Mesodermal cell (in vitro differentiated cells): ENCODE measurements around the gene ADAMTS14.

Experiments
- H3K27ac ChIP-seq: 2 replicates; pipeline ENCODE4 v1.7.0; 2013; ENCODE audit warnings: mild to moderate bottlenecking, low read depth, low read length, moderate library complexity; ENCODE audit not compliant: severe bottlenecking
- H3K36me3 ChIP-seq: 2 replicates; pipeline ENCODE4 v1.7.1; 2013; ENCODE audit warnings: mild to moderate bottlenecking, low read length, moderate library complexity; ENCODE audit not compliant: control insufficient read depth, insufficient read depth
- H3K4me1 ChIP-seq: one replicate; pipeline ENCODE4 v1.7.1; 2013; ENCODE audit warnings: mild to moderate bottlenecking, low read length; ENCODE audit not compliant: insufficient read depth, control insufficient read depth, poor library complexity, severe bottlenecking
- H3K4me3 ChIP-seq: 2 replicates; pipeline ENCODE4 v1.7.0; 2013; ENCODE audit warnings: low read length, control low read depth, mild to moderate bottlenecking; ENCODE audit not compliant: insufficient read depth, poor library complexity, severe bottlenecking; ENCODE audit errors: extremely low read depth
- H3K9me3 ChIP-seq: 2 replicates; pipeline ENCODE4 v1.7.1; 2013; ENCODE audit warnings: mild to moderate bottlenecking, low read length, moderate library complexity; ENCODE audit not compliant: control insufficient read depth
- WGBS, 2 experiments: methylation state at CpG; one replicate each; pipeline ENCODE4 v1.1.5; 2013; ENCODE audit warnings: missing lambda C conversion rate in 2 of 2; ENCODE audit not compliant: insufficient coverage in 2 of 2; 5-methylcytosine and 5-hydroxymethylcytosine counted together

The ADAMTS14 gene

GRCh38 chr10:70774810-70775678, 102.7 kb downstream of the ADAMTS14 start:
- 82 to 88% methylated on average over 10 to 13 of the region's 14 CpGs for WGBS, 2 experiments

DNA sequence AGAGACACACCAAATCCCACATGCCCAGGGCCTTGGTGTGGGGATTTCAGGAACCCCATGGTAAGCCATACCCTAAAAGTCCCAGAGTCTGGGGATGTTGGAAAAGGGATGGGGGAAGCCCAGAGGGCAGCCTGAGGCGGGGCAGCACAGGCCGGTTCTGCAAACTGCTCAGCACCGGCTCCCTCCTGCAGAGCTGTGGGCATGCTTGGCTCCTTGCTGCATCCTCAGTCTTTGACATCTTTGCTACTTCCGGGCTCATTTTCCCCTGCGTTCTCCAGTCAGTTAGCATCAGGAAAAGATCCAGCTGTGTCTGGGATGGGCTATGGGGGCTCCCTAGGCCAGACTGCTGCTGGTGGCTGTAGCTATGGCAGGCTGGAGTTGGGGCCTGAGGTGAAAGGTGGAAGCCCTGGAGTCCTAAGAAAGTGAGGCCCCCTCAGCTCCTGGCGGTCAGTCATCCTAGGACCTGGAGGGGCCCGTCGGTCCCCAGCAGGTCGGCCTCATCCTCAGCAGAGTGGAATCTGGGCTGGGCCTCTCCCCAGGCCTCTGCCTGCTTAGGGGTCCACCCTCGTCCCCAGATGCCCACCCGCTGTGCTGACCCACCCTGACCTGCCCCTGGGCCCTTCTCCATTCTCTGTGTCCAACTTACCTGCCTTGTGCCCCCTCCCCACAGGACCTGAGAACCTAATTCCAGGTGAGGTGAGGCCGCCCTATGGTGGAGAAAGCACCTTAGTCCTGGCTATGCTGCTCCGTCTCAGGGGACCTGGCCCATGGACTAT, 103.6 kb downstream of the ADAMTS14 start:
- Histone ChIP-seq H3K4me1 (no peaks in the 10 kb centered on the region), H3K9me3 (no peaks in the 10 kb centered on the region), H3K4me3 (no peak overlapping the region), H3K36me3 (no peaks in the 10 kb centered on the region), H3K27ac (no peak overlapping the region)
- 90 to 94% methylated on average over 13 of the region's 13 CpGs for WGBS, 2 experiments

More at GRCh38 chr10:70774810-70775678, 102.7 kb downstream of the ADAMTS14 start:
- Histone ChIP-seq H3K36me3 (no peaks in the 10 kb centered on the region), H3K4me3 (no peak overlapping the region), H3K27ac (no peak overlapping the region), H3K4me1 (no peaks in the 10 kb centered on the region), H3K9me3 (no peaks in the 10 kb centered on the region)

DNA sequence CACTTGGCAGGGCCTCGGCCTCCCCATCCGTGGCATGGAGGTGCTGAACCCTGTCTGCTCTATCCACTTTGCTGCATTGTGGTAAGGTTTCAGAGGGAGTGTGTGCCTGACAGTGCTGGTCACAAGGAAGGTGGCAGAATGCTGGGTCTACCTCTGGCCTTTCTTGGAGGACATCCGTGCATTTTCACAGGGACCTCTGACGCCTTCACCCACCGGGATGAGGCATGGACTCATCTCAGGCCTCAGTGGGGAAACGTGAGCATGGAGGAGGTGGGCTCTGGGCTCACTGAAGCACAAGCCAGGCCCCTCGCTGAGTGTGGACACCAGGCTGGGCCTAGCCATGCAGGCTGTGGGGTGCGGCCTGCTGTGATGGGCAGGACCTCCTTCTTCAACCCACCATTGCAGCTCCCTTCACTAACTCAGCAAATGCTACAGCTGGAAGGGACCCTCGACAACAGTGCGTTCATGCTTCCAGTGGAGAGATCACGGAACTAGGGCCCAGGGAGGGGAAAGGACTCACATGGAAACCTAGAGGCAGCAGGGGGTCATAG, 104.2 kb downstream of the ADAMTS14 start:
- Histone ChIP-seq H3K9me3 (no peaks in the 10 kb centered on the region), H3K36me3 (no peaks in the 10 kb centered on the region), H3K27ac (no peak overlapping the region), H3K4me1 (no peaks in the 10 kb centered on the region), H3K4me3 (no peak overlapping the region)
- WGBS, 2 experiments = 73 to 87% methylated on average over 9 to 10 of the region's 11 CpGs

GRCh38 chr10:70777063-70777875, 105.0 kb downstream of the ADAMTS14 start:
- Histone ChIP-seq H3K27ac (no peak overlapping the region), H3K36me3 (no peaks in the 10 kb centered on the region), H3K4me3 (no peak overlapping the region), H3K4me1 (no peaks in the 10 kb centered on the region), H3K9me3 (no peaks in the 10 kb centered on the region)
- WGBS, 2 experiments = 91 to 94% methylated on average over 11 to 15 of the region's 18 CpGs

DNA sequence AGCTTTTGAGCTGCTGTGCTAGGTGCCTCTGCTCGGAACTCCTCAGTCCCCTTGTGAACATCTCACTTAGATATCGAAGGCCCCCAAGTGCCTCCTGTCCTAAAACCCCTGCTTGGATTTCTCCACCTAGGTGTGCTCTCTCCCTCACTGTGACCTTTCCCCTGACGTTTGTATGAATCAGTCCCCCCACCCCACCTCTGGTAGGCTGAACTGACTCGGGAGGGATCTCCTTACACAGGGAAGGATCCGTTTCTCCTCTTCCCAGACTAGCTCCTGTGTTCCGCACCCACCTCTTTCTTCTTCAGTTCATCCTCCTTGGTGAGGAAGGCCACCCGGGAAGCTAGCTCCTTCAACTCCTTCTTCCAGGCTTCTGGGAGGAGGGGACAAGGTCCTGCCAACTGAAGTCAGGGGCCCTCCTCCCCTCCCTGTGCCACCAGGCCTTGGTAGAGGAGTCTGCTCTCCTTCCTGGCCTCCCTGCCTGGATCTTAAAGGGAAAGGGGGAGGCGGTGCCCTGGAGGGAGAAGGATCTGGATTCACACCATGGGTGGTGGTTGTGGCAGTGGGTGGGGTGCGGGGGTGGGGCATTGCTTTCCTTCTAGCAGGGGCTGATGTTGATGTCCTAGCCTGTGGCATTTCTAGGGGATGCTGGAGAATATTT, 106.1 kb downstream of the ADAMTS14 start:
- 60 to 72% methylated on average over 4 to 5 of the region's 9 CpGs for WGBS, 2 experiments
- H3K36me3 ChIP-seq = no peaks in the 10 kb centered on the region
- H3K9me3 ChIP-seq = no peaks in the 10 kb centered on the region
- no peak overlapping the region for H3K27ac ChIP-seq
- H3K4me1 ChIP-seq = no peaks in the 10 kb centered on the region
- no peak overlapping the region for H3K4me3 ChIP-seq

GRCh38 chr10:70779088-70779487, 106.8 kb downstream of the ADAMTS14 start:
- no peak overlapping the region for H3K4me3 ChIP-seq
- WGBS, 2 experiments = 93 to 94% methylated on average over 2 of the region's 2 CpGs
- H3K27ac ChIP-seq = no peak overlapping the region
- H3K9me3 ChIP-seq = no peaks in the 10 kb centered on the region
- H3K36me3 ChIP-seq = no peaks in the 10 kb centered on the region
- H3K4me1 ChIP-seq = no peaks in the 10 kb centered on the region

GRCh38 chr10:70779511-70780369, 107.4 kb downstream of the ADAMTS14 start:
- H3K36me3 ChIP-seq = no peaks in the 10 kb centered on the region
- H3K4me3 ChIP-seq = no peak overlapping the region
- whole genome bisulfite sequencing, 2 experiments = 90% methylated on average over 15 of the region's 16 CpGs
- H3K9me3 ChIP-seq = no peaks in the 10 kb centered on the region
- no peak overlapping the region for H3K27ac ChIP-seq
- no peaks in the 10 kb centered on the region for H3K4me1 ChIP-seq

DNA sequence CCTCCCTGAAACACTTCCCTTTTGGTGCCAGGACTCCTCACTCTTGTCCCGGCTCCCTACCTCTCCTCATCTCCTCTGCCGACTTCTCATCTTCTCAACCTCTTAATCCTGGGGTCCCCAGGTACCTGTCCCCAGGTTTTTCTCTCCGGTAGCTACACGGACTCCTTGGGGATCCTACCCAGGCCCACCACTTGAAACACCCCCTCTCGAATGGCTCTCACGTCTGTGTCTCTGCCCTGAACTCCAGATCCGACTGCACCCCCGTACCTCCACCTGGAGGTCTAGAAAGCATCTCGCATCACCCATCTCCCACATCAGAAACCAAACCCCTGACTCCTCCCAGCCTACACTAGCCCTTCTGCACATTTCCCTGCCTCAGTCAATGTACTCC, 108.1 kb downstream of the ADAMTS14 start:
- H3K9me3 ChIP-seq = no peaks in the 10 kb centered on the region
- no peaks in the 10 kb centered on the region for H3K36me3 ChIP-seq
- no peak overlapping the region for H3K4me3 ChIP-seq
- WGBS, 2 experiments = 88 to 92% methylated on average over 9 of the region's 9 CpGs
- no peaks in the 10 kb centered on the region for H3K4me1 ChIP-seq
- H3K27ac ChIP-seq = no peak overlapping the region

GRCh38 chr10:70780772-70781171, 108.5 kb downstream of the ADAMTS14 start:
- WGBS, 2 experiments = 94% methylated on average over 3 to 4 of the region's 4 CpGs
- H3K27ac ChIP-seq = no peak overlapping the region
- H3K36me3 ChIP-seq = no peaks in the 10 kb centered on the region
- H3K4me3 ChIP-seq = no peak overlapping the region
- no peaks in the 10 kb centered on the region for H3K4me1 ChIP-seq
- H3K9me3 ChIP-seq = no peaks in the 10 kb centered on the region
